Astrocyte (in vitro differentiated cells and primary cell): ENCODE data around the gene NKX1-1.

Experiments used
- CTCF ChIP-seq: IDR thresholded peaks from 2 replicates; pipeline ENCODE4 v1.5.1; 2011; ENCODE audit warnings: low read depth, mild to moderate bottlenecking, inconsistent platforms, low read length, moderate library complexity; ENCODE audit not compliant: insufficient read depth
- EZH2 ChIP-seq: IDR thresholded peaks from 2 replicates; pipeline ENCODE4 v1.6.1; 2012; ENCODE audit warnings: mild to moderate bottlenecking, low read length, inconsistent platforms; ENCODE audit not compliant: insufficient read depth

GRCh38 chr4:1413204-1413663 is 7.0 kb upstream of the NKX1-1 start:
- TF ChIP-seq CTCF (no peak), EZH2 (no peak)
